GM18858 (cell line): ENCODE results near the gene ARHGEF7.
A peak's percentile ranks its signal among the peaks of the same experiment; 100 is the strongest.

Source experiments
- ATAC-seq: cut with Tn5 transposase; IDR thresholded peaks from one replicate; pipeline ENCODE4 v1.9.1; 2021; ENCODE audit not compliant: unreplicated experiment

Gene ARHGEF7

DNA sequence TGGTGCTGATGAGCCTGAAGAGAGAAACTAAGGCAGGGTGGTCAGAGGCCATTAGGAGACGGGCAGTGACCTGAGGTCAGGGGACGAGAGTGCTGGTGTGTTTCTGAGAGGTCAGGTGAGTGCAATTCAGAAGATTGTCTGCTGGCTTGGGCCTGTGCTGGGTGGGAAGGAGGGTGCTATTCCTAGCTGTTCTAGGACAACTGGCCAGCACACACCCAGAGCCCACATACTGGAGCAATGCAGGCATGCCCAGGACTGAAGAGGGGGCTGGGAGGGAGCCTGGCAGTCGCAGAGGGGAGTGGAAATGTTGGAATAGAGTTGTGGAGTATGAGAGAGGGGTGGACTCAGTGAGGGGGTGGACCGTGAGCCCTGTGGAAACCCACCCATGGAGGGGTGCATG, 16.5 kb downstream of the ARHGEF7 start:
- ATAC-seq: no peak

DNA sequence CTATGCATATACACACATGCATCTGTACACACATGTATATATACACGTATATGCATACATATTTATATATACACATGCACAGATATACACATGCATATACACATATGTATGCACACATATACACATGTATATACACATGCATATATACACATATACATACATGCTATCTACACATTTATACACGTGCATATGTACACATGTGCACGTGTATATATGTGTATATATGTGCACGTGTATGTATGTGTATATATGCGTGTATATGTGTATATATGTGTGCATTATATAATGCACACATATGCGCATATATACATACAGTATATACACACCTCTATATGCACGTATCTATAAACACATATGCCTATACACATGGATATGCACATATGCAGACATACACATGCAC, 17.8 kb downstream of the ARHGEF7 start:
- no peak for ATAC-seq

GRCh38 chr13:111139452-111139851, 24.3 kb downstream of the ARHGEF7 start:
- ATAC-seq: no peak

DNA sequence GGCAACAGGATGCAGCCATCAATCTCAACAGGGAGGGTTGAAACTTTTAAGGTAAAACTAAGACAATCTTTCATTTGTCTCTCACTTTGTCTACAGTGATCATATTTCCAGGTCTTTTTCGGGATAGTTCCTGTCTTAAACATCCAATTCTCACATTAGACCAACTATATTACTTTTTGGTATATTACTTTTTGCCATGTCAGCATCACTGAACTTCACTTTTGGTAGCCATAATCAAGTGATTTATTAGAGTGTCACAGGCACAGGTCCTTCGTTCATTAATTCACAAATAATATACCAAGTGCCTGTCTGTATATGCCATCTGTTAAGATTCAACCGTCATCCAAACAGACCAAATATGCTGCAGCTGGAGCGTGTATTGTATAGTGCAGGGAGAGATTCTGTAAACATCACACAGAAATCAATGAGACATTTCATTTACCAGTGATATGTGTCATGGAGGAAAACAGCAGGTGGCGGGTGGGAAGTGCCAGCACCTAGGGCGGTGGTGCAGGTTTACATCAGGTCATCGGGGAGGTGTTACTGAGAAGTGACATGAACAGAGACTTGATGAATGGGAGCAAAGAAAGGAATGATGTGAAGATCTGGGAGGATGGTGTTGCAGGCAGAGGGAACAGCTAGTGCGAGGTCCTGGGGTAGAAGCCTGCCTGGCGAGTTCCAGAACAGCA, 24.9 kb downstream of the ARHGEF7 start:
- ATAC-seq: no peak

GRCh38 chr13:111140562-111141105, 25.5 kb downstream of the ARHGEF7 start:
- no peak for ATAC-seq

DNA sequence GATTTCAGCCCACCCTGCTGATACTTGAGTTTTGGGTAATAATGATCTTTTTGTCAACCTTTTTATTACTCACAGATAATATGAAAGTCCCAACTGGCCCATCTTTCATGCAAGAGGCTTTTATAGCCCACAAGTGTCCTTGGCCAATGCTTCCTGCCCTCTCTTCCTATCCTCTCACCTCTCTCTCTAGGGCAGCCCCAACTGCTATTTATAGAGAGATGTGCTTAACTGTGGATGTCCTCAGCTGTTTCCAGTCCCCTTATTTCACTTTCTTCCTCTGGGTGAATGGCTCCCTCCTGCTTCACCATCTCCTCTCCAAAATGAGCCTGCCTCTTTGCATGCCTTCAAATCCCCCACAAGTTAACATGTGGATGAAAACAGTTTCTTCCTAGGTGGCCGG, 27.4 kb downstream of the ARHGEF7 start:
- no peak for ATAC-seq

DNA sequence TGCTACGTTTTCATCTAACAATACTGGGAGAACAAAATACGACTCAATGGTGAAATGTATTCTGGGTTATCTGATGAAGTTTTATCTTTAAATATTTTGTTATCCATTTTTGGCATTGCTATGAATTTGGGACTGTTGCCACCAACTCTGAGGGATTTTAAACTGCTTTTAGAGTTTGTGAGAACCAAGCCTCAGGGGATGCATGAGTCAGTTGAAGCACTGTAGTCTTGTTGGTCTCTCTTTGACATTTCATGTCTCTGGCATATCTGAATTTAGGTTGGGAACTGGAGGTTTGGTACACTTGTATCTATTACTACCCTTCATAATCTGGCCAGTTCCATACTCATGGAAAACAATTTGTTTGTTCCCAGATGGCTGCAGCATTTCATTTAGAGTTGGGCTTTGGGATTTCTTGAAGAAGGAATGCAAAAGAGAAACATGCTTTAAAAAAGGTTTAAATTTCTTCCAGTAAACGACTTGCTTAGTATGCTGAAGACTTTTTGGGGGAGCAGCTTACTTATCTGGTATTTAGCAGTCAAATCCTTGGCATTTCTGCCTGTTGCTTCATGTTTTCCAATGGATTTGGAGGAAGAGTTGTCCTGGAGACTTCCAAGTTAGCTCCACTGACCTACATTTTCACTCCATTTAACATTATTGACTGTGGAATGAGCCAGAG, 28.9 kb downstream of the ARHGEF7 start:
- no peak for ATAC-seq

GRCh38 chr13:111145071-111145470, 30.0 kb downstream of the ARHGEF7 start:
- ATAC-seq: no peak

GRCh38 chr13:111145506-111145905, 30.4 kb downstream of the ARHGEF7 start:
- no peak for ATAC-seq

GRCh38 chr13:111152844-111153243, 37.7 kb downstream of the ARHGEF7 start:
- ATAC-seq: no peak

GRCh38 chr13:111153279-111153976, 38.3 kb downstream of the ARHGEF7 start:
- peak; percentile 77 for ATAC-seq

DNA sequence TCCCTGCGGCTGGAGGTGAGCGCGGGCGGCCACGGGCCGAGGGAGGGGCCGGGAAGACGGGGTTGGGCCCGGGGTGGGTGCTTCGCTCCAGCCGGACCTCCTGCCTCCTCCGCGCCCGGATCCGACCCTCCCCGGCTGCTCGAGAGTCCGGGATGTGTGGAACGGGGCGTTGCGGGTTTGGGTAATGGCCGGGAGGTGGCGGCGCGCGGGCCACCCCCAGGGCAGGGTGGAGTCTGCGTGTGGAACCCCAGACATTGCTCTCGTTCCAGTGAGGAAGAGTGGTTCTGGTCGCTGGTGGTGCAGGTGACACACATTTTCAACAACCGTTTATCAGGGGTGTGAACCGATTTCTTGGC, 38.8 kb downstream of the ARHGEF7 start:
- peak; percentile 26 for ATAC-seq

GRCh38 chr13:111156421-111156820, 41.3 kb downstream of the ARHGEF7 start:
- no peak for ATAC-seq

DNA sequence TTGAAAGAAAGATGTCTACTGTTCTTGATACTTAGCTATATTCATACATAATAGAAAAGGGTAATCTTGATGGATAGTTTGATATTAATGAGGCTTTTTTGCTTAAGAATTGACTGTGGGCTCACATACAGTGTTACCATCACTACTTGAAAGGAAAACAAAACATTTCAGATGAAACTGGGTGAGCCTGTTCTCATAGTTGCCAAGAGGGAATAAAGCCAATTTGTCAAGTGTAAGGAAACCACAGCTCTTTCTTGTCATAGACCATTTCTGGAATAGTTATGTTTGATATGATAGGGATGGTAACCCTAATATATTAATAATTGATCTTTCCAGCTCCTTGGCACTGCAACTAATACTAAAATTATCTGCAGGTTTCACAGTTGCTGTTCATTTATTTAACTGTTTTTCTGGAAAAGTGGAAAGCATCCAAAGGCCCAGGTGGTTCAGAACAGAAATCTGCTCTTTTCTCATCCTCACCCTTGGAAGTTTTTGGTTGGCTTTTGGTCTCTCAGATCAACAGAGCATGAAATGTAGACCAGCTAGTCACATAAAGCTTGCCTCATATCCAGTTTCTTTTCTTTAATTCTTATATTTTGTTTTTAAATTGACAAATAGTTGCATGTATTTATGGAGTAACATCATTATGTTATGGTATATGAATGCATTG, 43.2 kb downstream of the ARHGEF7 start:
- ATAC-seq: no peak

- ATAC-seq: no peak
Observed at GRCh38 chr13:111159362-111160320, 44.5 kb downstream of the ARHGEF7 start.

- no peak for ATAC-seq
Observed at GRCh38 chr13:111160648-111161047, 45.5 kb downstream of the ARHGEF7 start.

DNA sequence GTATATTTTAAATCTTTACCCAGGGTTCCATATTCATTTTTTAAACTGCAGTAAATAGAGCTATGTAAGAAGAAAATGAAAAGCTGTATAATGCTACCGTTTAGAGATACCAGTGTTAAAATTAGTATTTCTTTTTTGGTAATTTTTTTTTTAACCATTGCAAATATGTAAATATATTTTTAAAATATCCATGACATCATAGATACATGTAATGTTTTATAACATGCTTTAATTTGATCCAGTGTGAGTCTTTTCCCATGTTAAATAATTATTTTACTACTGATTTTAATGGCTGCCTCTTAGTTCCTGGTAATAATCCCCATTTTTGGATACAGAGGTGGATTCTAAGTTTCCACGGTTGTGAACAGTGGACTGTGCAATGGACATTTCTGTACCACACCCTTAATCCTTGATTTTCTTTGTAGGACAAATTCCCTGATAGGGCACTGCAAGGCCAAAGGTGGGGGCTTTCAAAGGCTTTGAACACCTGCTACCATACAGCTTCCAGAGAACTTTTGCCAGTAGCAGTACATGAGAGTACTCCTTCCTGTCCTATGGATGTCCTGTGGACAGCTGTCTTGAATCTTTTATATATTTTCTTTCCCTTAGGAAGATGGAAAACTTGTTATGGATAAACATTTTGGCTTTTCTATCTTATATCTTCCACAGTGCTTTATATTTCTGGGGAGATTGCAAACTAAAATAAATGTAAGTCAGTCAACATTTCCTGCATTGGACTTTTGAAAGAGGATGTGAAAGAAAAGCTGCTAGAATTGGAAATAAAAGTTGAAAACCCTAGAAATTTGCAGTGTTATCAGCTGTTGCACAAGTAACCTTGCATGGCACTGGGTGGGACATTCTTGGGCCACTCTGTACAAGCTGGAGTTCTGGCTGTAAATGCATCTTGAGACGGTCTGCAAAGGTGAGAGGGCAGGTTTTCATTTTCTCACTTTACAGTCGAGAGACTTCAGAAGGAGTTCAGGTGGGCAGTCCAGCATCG, 46.8 kb downstream of the ARHGEF7 start:
- ATAC-seq: peak; percentile 37

GRCh38 chr13:111165241-111166010, 50.3 kb downstream of the ARHGEF7 start:
- ATAC-seq: peak; percentile 41
